MM.1S (cell line): Measurements from ENCODE around the gene SAXO1.

Experiments
- DNase-seq: peaks from one replicate; pipeline ENCODE4 v3.0.0-alpha.2; 2015
- H2AFZ ChIP-seq: fragments of 300-600 bp; sonication (generic); 2 replicates; pipeline ENCODE4 v1.6.0; 2016; ENCODE audit warnings: antibody characterized with exemption, low read length
- H3F3A ChIP-seq: fragments of 300-600 bp; sonication (generic); 2 replicates; pipeline ENCODE4 v1.6.1; 2016; ENCODE audit warnings: mild to moderate bottlenecking, antibody characterized with exemption, low read length, moderate library complexity, mixed read lengths; ENCODE audit not compliant: insufficient read depth
- H3K27ac ChIP-seq: fragments of 300-600 bp; sonication (generic); 2 replicates; pipeline ENCODE4 v1.5.1; 2016; ENCODE audit warnings: mild to moderate bottlenecking, low read length
- H3K27me3 ChIP-seq: fragments of 300-600 bp; sonication (generic); replicated peaks from 2 replicates; pipeline ENCODE4 v1.6.0; 2016; ENCODE audit warnings: low read length; ENCODE audit not compliant: insufficient read depth
- H3K36me3 ChIP-seq: fragments of 300-600 bp; sonication (generic); replicated peaks from 2 replicates; pipeline ENCODE4 v1.6.1; 2016; ENCODE audit warnings: mild to moderate bottlenecking, low read length, mixed read lengths; ENCODE audit not compliant: insufficient read depth
- H3K4me1 ChIP-seq: fragments of 300-600 bp; sonication (generic); 2 replicates; pipeline ENCODE4 v1.6.1; 2016; ENCODE audit warnings: low read length, mixed read lengths
- H3K4me2 ChIP-seq: fragments of 300-600 bp; sonication (generic); 2 replicates; pipeline ENCODE4 v1.6.0; 2016; ENCODE audit warnings: low read depth, low read length
- H3K4me3 ChIP-seq: fragments of 300-600 bp; sonication (generic); 2 replicates; pipeline ENCODE4 v1.5.1; 2016; ENCODE audit warnings: low read length, mixed read lengths
- H3K79me2 ChIP-seq: fragments of 300-600 bp; sonication (generic); 2 replicates; pipeline ENCODE4 v1.6.1; 2016; ENCODE audit warnings: mixed run types, low read length, mixed read lengths
- H3K9ac ChIP-seq: fragments of 300-600 bp; sonication (generic); 2 replicates; pipeline ENCODE4 v1.6.1; 2016; ENCODE audit warnings: low read length, mixed read lengths
- H3K9me2 ChIP-seq: fragments of 300-600 bp; sonication (generic); replicated peaks from 2 replicates; pipeline ENCODE4 v1.6.1; 2016; ENCODE audit warnings: mild to moderate bottlenecking, low read length, mixed read lengths; ENCODE audit not compliant: insufficient read depth
- H3K9me3 ChIP-seq: fragments of 300-600 bp; sonication (generic); replicated peaks from 2 replicates; pipeline ENCODE4 v1.6.1; 2016; ENCODE audit warnings: mild to moderate bottlenecking, low read length, mixed read lengths; ENCODE audit not compliant: insufficient read depth
- H4K20me1 ChIP-seq: fragments of 300-600 bp; sonication (generic); 2 replicates; pipeline ENCODE4 v1.6.1; 2016; ENCODE audit warnings: mild to moderate bottlenecking, low read length, moderate library complexity, mixed read lengths; ENCODE audit not compliant: insufficient read depth
- CTCF ChIP-seq: fragments of 300-600 bp; sonication (generic); IDR thresholded peaks from 2 replicates; pipeline ENCODE4 v1.5.1; 2016; ENCODE audit warnings: antibody characterized with exemption, low read length, mixed read lengths
- EZH2 ChIP-seq: fragments of 300-600 bp; sonication (generic); optimal IDR thresholded peaks from 2 replicates; pipeline ENCODE3; 2017; ENCODE audit warnings: low read depth, mild to moderate bottlenecking, antibody characterized with exemption, low read length, mixed read lengths
- EZH2phosphoT487 ChIP-seq: fragments of 300-600 bp; sonication (generic); IDR thresholded peaks from 2 replicates; pipeline ENCODE4 v1.6.1; 2018; ENCODE audit warnings: antibody characterized with exemption, low read length

The SAXO1 gene

DNA sequence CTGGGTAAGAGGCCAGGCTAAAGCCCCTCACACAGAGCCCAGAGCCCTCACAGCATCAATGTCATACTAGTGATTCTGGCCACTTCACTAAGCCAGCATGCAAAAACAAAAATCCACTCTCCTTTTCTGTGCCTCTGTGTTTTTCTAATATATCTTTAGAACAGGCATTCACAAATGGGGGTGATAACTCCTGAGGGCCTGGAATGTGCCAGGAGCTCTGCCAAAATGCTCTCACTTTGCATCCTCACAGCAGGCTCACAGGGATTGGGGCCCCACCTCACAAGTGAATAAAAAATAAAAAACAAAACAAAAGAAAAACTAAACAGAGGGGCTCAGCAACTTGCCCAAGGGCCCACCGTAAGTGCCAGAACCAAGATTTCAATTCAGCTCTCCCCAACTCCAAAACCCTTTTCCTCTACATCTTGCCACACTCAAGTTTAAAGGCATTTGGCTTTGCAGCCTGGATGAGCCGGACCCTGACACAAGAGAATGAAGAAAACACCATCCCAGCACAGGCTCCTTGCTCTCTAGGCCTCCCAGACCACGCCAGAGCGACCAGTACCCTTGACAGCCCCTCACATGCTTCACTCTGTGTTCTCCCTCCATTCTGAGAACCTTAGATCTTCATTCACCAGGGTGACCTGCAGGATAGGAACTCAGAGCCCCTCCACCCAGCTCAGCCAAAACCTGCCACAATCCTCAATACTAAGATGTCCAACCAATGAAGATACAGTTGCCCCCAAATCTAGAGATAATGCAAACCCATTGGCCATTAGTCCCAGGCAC is 51.3 kb downstream of the SAXO1 start:
- Histone ChIP-seq H3F3A (no peaks in the 10 kb centered on the region), H3K4me2 (no peak overlapping the region), H3K9ac (no peak overlapping the region), H2AFZ (no peak overlapping the region), H3K79me2 (no peaks in the 10 kb centered on the region), H3K27ac (no peak overlapping the region), H3K9me3 (no peaks in the 10 kb centered on the region), H3K27me3 (no peaks in the 10 kb centered on the region), H3K4me1 (no peaks in the 10 kb centered on the region), H4K20me1 (no peaks in the 10 kb centered on the region), H3K9me2 (no peaks in the 10 kb centered on the region), H3K36me3 (no peaks in the 10 kb centered on the region), H3K4me3 (no peak overlapping the region)
- no peak for DNase-seq
- TF ChIP-seq CTCF (no peak), EZH2 (no peak)

DNA sequence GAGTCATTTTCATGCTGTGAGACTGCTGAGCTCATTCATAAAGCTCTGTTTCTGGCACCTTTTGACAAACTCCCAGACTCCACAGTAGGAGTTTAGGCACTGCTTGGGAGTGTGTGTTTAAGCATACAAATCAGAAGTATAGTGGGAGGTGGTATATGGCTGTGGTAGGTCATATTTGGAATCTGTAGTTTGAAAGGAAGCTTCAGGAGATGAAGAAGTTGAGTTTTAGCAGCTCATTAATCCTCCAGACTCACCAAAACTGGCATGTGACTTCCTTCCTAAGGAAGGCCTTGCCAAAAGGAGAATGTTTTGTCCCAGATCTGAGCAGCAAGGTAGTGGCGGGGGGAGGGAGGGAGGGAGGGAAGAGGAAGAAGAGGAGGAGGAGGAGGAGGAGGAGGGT is 52.8 kb downstream of the SAXO1 start:
- Histone ChIP-seq H3F3A (no peaks in the 10 kb centered on the region), H2AFZ (no peak overlapping the region), H3K9me3 (no peaks in the 10 kb centered on the region), H3K79me2 (no peaks in the 10 kb centered on the region), H3K9ac (no peak overlapping the region), H3K27me3 (no peaks in the 10 kb centered on the region), H3K4me1 (no peaks in the 10 kb centered on the region), H3K4me2 (no peak overlapping the region), H3K9me2 (no peaks in the 10 kb centered on the region), H3K27ac (no peak overlapping the region), H3K4me3 (no peak overlapping the region), H4K20me1 (no peaks in the 10 kb centered on the region), H3K36me3 (no peaks in the 10 kb centered on the region)
- no peak for DNase-seq
- TF ChIP-seq CTCF = no peak
- no peak for TF ChIP-seq EZH2
- no peak for TF ChIP-seq EZH2phosphoT487

DNA sequence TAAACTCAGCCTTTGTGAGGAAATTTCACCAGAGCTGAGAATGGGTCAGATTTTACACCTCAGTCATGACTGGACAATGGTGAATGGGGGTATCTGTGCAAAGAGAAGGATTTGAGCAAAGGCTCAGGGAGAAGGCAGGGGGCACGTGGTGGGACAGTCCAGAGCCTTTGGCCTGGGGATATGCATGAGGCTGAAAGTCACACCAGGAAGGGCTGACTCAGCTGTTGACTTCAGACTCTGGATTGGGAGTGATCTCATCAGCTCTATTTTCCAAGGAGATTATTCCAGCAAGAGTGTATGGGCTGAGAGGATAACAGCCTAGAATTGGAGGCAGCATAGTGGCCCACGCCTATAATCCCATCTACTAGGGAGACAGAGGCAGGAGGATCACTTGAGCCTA is 53.6 kb downstream of the SAXO1 start:
- Histone ChIP-seq H3K79me2 (no peaks in the 10 kb centered on the region), H3F3A (no peaks in the 10 kb centered on the region), H3K9ac (no peak overlapping the region), H3K9me3 (no peaks in the 10 kb centered on the region), H3K36me3 (no peaks in the 10 kb centered on the region), H4K20me1 (no peaks in the 10 kb centered on the region), H2AFZ (no peak overlapping the region), H3K27me3 (no peaks in the 10 kb centered on the region), H3K4me2 (no peak overlapping the region), H3K4me3 (no peak overlapping the region), H3K27ac (no peak overlapping the region), H3K4me1 (no peaks in the 10 kb centered on the region), H3K9me2 (no peaks in the 10 kb centered on the region)
- DNase-seq = no peak
- TF ChIP-seq EZH2 = no peak
- TF ChIP-seq EZH2phosphoT487 = no peak
- TF ChIP-seq CTCF = no peak
